Thoracic aorta (tissue), 2 donors: ENCODE measurements around the gene C3. TPM values are rescaled to one million over a fixed set of nuclear protein-coding genes. Genes with fewer than 3 reads are reported as not detected.

ENCODE experiments used
- ATAC-seq: fragments of 150-250 bp; one replicate; pipeline ENCODE4 v1.8.0; 2017; ENCODE audit warnings: low read depth; ENCODE audit not compliant: insufficient number of reproducible peaks, low FRiP score
- DNase-seq: peaks from one replicate; pipeline ENCODE4 v3.0.0-alpha.2; 2020; ENCODE audit warnings: low spot score
- H3K27ac ChIP-seq, 2 donors: fragments of 200-600 bp; sonication (generic); 1 replicate in 1 of 2; 2 replicates in 1 of 2; pipeline ENCODE4 v1.5.1; 2016; ENCODE audit warnings: mild to moderate bottlenecking in 2 of 2, moderate library complexity in 2 of 2
- H3K27me3 ChIP-seq: fragments of 200-600 bp; sonication (generic); replicated peaks from 2 replicates; pipeline ENCODE4 v1.6.0; 2016; ENCODE audit warnings: mild to moderate bottlenecking; ENCODE audit not compliant: insufficient read depth
- H3K36me3 ChIP-seq: fragments of 200-600 bp; sonication (generic); one replicate; pipeline ENCODE4 v1.5.1; 2016
- H3K4me1 ChIP-seq, 2 donors: fragments of 200-600 bp; sonication (generic); 1 replicate in 1 of 2; 2 replicates in 1 of 2; pipeline versions ENCODE4 v1.5.1 to v1.6.0; 2016; ENCODE audit warnings: low read depth in 2 of 2, mild to moderate bottlenecking in 1 of 2; ENCODE audit not compliant: control insufficient read depth in 1 of 2
- H3K4me3 ChIP-seq: fragments of 200-600 bp; sonication (generic); 2 replicates; pipeline ENCODE4 v1.5.1; 2016; ENCODE audit warnings: mild to moderate bottlenecking
- H3K9me3 ChIP-seq: fragments of 200-600 bp; sonication (generic); 2 replicates; pipeline ENCODE4 v1.5.1; 2016
- CTCF ChIP-seq: fragments of 200-600 bp; sonication (generic); IDR thresholded peaks from one replicate; pipeline ENCODE4 v1.5.1; 2019; ENCODE audit warnings: antibody characterized with exemption
- total RNA-seq, 2 donors: library from RNA; depleted of rRNA; stranded (reverse); fragments of >200 nt; gene quantifications; one replicate each; pipeline versions ENCODE4 v1.1.0 to v1.2.3, GENCODE V29; 2016

C3 gene
- total RNA-seq, 2 donors from 2014 or later, result 277 to 754 TPM

DNA sequence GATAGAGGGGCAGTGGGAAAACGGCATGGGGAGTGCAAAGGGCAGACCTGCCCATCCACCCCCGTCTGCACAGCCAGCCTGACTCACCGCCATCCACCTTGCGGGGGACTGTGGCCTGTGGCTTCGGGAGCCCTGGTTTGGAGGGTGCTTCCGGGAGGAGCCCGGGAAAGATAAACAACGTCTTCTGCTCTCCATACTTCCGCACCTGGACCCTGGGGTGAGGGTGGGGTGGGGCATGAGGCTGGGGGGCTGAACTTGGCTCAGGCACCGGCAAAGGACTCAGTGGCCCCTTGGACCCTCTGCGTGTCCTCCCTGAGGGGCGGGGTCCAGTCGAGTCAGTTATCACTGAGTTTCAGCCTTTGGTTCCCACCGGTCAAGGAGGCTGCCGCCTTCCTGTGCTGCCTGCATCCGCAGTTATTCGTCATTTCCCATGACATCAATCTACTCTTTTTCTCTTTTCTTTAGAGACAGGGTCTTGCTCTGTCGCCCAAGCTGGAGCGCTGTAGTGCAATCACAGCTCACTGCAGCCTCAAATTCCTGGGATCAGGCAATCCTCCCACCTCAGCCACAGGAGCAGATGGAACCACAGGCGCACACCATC, 13.7 kb upstream of the C3 start:
- H3K9me3 ChIP-seq, result no peaks in the 10 kb centered on the region
- H3K27ac ChIP-seq, result no peak overlapping the region
- DNase-seq, result no peak
- no peak for TF ChIP-seq CTCF
- ATAC-seq, result no peak
- no peak overlapping the region for H3K4me3 ChIP-seq
- no peaks in the 10 kb centered on the region for H3K27me3 ChIP-seq
- peaks cover 21 to 34% of the 10 kb centered on the region in 2 donors for H3K4me1 ChIP-seq
- peaks cover 13% of the 10 kb centered on the region for H3K36me3 ChIP-seq

- no peak overlapping the region for H3K4me3 ChIP-seq
- no peak overlapping the region for H3K27ac ChIP-seq
- H3K9me3 ChIP-seq, result no peaks in the 10 kb centered on the region
- no peak for TF ChIP-seq CTCF
- DNase-seq (no peak), ATAC-seq (no peak)
- peaks cover 14 to 27% of the 10 kb centered on the region in 2 donors for H3K4me1 ChIP-seq
- H3K27me3 ChIP-seq, result no peaks in the 10 kb centered on the region
- peaks cover 13% of the 10 kb centered on the region for H3K36me3 ChIP-seq
Observed at GRCh38 chr19:6733338-6734095, 13.1 kb upstream of the C3 start.

GRCh38 chr19:6732803-6733337, 12.4 kb upstream of the C3 start:
- peaks cover 13% of the 10 kb centered on the region for H3K36me3 ChIP-seq

GRCh38 chr19:6731822-6732221, 11.4 kb upstream of the C3 start:
- TF ChIP-seq CTCF, result no peak
- DNase-seq (no peak), ATAC-seq (no peak)
- Histone ChIP-seq H3K27ac (no peak overlapping the region), H3K9me3 (no peaks in the 10 kb centered on the region), H3K4me3 (no peak overlapping the region), H3K27me3 (no peaks in the 10 kb centered on the region), H3K36me3 (peaks cover 13% of the 10 kb centered on the region), H3K4me1 (peaks cover 8 to 19% of the 10 kb centered on the region in 2 donors)

More at GRCh38 chr19:6732803-6733337, 12.4 kb upstream of the C3 start:
- no peak for TF ChIP-seq CTCF
- DNase-seq, result no peak
- peaks cover 8 to 21% of the 10 kb centered on the region in 2 donors for H3K4me1 ChIP-seq
- no peaks in the 10 kb centered on the region for H3K27me3 ChIP-seq
- H3K27ac ChIP-seq, result no peak overlapping the region
- H3K4me3 ChIP-seq, result no peak overlapping the region
- H3K9me3 ChIP-seq, result no peaks in the 10 kb centered on the region
- ATAC-seq, result no peak

DNA sequence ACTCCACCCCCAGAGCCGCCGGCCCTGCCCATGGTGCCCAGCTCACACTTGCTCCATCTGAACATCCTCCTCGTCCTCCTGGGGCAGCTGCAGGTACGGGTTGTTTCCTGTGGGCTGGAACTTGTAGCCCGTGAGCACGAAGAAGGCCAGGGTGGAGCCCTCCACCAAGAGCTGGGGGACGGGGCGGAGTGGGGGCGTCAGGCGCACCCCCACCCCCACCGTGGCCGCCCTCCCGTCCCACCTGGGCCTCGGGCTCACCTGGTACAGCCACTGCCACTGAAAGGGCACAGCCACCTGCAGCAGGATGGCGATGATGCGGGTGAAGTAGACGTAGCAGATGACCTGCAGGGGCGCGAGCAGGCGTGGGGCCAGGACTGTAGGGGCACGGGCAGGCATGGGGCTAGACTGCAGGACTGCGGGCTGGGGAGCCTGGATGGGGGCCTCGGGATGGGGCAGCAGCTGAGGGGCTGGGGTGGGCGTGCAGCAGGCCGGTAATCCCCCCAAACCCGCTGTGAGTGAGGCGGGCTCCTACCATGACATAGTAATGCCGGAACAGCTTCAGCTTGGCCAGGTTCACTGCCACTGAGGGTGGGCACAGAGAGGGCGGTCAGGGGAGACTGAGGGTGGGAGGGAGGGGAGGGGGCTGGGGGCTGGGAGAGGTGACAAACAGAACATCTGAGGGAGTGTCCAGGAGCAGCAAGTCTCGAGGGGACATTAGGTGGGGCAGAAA, 10.7 kb upstream of the C3 start:
- Histone ChIP-seq H3K9me3 (no peaks in the 10 kb centered on the region), H3K27ac (no peak overlapping the region), H3K36me3 (peaks cover 13% of the 10 kb centered on the region), H3K4me1 (peaks cover 6 to 12% of the 10 kb centered on the region in 2 donors), H3K4me3 (no peak overlapping the region), H3K27me3 (no peaks in the 10 kb centered on the region)
- DNase-seq (no peak), ATAC-seq (no peak)
- TF ChIP-seq CTCF, result no peak
